NCI-H510A (cell line): ENCODE measurements around the gene PHACTR1.

Experiments used
- DNase-seq: peaks from one replicate; lab custom pipeline; 2025; lab: John Stamatoyannopoulos, UW

Gene PHACTR1

GRCh38 chr6:13195803-13196202 lies 479.2 kb downstream of the PHACTR1 start:
- DNase-seq = no peak

DNA sequence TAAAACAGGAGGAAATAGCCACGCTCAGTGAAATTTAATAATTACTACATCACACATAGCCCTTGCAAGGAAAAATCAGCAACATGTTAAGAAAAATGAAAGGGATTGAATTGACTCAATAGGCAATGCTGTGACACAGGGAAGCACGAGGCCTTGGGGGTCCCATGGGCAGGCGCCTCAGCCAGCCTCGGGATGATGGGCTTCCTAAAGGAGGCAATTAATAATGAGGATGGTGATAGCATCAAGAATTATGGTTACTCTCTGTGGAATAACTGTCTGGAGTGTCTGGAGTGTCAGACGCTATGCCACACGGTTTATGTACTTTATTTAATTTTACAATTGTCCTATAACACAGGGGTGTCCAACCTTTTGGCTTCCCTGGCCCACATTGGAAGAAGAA lies 481.6 kb downstream of the PHACTR1 start:
- DNase-seq = no peak

- no peak for DNase-seq
Measured at GRCh38 chr6:13201336-13201735, 484.8 kb downstream of the PHACTR1 start.

DNA sequence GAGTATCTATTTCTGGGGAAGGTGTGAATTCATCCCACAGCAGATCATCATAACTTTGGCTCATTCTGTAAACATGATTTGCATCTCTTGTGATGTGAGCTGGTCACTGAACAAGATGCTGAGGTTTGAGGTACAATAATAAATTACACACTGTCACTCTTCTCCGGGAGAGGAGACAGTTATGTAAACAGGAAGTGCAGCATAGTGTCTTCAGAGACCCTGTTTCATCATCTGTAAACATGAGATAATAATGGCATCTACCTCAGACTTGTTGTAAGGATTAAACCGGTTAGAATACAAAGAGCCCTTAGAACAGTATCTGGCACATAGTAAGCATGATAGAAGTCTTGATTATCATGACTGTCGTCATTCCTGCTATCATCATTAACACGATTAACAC lies 486.6 kb downstream of the PHACTR1 start:
- no peak for DNase-seq

- no peak for DNase-seq
Measured at GRCh38 chr6:13205106-13205505, 488.5 kb downstream of the PHACTR1 start.

DNA sequence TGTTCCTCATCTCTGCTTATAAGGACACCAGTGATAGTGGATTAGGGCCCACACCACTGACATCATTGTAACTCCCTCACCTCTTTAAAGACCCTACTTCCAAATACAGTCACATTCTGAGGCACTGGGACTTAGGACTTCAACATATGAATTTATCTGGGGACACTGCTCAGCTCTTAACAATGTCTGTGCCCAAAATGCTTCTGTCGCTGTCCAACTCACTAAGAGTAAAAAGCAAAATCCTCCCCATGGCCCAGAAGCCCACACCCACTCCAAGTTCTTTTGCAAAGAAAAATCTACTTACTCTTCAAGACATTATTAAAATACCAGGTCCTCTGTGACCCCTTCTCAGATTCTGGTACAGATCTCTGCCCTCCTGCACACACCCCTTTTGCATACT lies 495.5 kb downstream of the PHACTR1 start:
- DNase-seq = no peak

DNA sequence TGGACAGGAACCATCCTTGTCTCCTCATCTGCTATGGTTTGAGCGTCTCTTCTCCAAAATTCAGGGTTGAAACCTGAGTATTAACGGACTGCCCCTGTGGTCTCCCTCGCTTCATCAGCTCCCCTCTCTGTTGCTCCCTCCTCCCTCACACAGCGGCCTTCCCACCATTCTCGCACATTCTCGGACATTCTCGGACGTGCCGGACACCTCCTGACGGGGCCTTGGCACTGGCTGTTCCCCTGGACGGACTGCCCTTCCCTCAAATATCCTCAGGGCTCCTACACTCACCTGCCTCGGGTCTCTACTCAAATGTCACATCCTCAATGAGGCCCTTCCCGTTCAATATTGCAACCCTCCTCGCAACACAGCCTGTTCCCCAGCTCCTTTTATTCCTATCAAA lies 496.0 kb downstream of the PHACTR1 start:
- DNase-seq = no peak

DNA sequence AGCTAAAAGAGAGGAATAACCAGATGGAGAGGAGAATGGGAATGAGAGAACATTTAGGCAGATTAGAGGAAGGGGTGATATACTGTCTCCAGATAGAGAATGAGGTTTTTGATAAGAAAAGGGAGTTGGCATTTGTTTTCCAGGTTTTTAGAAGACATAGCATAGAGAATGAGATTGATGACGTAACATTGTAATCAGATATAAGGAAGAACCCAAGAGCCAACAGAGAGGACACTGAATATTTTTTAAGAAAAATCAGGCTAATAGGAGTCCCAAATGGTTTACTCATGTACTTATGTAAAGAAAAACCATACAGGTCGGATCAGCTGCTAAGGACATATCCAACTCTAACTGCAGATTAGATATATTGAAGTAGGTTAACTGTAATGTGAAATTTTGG lies 498.8 kb downstream of the PHACTR1 start:
- no peak for DNase-seq

DNA sequence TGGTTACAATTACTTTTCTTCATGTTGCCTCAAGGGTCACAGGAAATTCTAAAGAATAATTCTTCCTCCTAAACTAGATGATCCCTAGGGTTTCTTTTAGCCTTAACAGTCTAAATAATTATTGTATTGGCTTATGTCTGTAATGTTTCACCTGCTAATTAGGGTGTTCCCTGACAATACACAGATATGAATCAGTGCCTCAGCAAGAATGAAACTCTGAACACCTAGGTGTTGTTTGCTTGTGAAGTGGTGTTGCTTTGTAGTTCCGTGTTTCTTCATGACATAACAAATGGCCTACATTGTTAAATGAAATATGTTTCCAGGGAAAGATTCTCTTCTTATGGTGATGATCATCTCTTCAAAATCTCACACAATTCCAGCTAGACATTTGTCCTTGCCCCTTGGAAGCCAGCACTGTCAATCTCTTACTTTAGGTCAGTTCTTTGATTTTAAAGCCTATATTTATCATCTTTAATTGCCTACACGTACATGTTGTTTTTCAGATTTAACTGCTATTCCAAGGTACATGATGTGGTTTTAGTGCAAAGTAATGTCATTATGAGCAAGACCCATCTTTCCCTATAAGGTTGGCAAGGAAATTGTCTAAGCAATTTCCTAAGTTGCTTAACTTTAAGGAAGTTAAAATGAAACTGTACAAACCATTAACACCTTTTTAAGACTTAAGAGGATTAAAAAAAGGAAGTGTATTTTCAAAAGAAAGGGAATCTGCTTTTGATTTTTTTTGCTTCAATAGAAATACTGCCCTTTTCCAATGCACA lies 499.9 kb downstream of the PHACTR1 start:
- no peak for DNase-seq

DNA sequence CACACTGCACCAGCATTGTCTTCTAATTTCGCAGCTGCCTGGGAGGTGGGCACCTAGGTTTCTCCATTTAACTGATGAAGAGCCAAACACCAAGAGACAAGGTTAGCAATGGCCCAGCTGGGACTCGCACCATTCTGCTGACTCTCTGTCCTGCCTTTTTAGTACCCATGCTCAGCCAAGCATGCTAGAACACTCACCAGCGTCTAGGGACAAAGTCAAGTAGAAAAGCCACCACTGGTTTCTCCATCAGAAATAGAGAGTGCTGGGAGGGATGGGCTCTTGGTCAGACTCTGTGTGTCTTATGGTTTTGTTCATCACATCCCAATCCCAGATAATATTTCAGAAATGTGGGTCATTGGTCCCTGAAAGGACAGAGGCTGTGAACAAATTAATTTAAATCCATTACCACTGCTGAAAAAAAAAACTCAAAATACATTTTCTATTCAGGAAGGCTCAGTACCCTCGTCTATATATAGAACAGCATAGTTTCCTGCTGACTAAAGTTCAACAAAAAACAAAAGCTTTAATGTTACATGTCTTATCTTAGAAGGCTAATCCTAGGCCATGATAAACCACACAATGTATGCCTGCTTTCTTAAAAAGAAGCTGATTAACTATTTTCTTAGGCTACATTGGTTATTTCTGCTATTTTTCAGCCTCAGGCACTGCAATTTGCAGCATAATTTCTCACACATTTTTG lies 500.8 kb downstream of the PHACTR1 start:
- DNase-seq = no peak

- DNase-seq = no peak
Measured at GRCh38 chr6:13220266-13220665, 503.7 kb downstream of the PHACTR1 start.

DNA sequence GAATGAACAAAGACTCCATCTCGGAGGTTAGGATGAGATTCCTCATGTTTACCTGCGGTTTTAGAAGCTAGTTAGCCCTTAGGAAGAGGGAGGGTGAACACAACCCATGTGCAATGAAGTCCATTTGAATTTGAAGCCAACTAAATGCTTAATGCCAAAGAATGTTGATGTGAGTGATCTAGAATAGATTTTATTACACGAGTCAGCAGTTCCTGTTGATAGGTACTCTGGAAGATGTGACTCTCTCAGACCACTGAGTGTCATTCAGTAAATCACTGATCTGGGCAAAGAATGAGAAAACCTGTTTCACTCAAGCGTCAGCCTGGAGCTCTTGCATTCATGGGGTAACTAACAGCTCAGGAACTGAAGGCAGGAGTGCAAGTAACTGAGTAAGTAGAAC lies 505.5 kb downstream of the PHACTR1 start:
- DNase-seq = no peak

DNA sequence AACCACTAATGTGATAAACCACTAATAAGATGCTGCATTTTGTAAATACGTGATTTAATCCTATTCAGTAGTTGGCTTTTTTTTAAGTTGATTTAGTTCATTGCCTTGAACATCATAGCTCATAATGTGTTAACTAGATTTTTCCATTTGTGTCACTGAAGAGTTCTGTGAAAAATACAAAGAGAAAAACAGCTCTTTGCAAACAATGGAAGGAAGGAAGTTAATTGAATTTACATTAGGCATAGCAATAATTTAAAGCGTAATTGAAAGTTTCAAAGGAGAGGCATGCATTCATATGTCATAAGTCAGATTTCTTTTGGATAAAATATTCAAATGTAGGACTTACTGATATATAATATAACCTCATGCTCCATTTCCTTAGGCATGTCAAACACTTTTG lies 509.5 kb downstream of the PHACTR1 start:
- DNase-seq = no peak

DNA sequence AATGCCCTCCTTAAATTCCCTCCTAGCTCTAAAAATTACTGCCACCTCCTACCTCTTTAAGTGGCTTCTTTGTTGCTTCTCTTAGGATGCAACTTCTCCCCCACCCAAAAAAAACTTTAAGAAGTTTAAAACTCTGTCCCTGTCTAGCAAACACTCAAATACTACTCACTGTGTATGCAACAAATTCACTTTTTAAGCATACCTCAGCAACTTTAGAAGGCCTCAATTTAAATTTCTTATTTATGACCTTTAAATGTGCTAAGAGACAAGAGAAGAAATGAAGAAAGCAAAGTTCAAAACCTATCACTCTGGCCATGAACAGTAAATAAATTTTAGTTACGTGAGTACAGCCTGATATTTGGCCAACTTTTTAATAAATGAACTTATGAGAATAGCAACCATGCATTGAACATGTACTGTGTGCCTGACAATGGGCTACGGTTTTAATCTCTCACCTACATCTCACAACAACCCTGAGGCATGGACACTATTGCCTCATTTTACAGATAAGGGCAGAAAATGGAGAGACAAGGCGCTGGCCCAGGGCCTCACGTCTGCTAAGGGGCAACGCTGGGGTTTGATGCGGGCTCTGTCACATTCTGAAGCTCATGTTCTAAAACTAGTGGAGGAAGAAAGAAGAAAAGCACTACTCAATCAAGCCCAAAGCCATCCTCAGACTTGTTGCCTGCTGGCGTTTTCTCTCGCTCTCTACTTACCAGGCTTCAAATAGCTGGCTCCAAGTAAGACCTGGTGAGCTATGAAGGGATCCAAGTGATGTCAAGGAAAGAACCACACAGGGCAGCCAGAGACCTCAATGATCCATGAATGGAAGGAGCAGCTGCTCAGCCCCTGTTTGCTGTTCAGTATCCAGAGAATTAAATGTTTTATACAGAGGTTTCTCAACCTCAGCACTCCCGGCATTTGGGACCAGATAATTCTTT lies 512.0 kb downstream of the PHACTR1 start:
- DNase-seq = no peak

DNA sequence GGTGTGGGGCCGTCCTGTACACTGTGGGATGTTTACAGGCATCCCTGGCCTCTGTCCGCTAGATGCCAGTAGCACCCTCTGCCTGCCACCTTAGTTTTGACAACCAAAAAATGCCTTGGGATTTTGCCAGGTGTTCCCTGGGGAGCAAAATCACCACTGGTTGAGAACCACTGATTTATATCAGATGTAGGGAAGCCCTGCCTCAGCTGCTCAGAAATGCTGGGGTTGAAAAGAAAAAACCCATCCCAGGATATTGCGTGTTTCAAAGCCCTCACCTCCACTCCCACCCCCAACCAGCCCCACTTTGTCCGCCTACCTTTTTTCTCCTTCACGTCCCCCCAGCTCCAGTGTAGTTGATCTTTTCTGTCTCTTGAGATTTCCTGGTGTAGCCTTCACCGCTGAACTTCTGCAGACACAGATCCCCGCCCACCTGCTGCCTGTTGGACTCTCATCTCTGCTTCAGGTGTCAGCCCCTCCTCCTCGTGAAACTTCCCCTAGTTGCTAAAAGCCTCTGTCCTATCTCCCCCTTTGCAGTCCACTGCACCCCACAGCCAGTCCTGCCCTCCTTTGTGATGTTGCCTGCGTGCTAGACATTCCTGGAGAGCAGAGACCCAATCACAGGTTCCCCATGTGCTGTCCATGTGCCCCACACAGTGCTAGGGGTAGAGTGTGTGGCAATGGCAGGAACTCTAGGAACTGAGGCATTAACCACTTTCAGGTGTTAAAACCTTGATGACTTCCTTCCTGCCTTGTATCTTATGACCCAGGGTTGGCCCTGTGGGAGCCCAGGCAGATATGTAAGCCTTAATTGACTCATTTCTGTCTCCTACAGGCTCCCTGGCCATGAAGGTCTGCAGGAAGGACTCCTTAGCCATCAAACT lies 512.9 kb downstream of the PHACTR1 start:
- DNase-seq = no peak

DNA sequence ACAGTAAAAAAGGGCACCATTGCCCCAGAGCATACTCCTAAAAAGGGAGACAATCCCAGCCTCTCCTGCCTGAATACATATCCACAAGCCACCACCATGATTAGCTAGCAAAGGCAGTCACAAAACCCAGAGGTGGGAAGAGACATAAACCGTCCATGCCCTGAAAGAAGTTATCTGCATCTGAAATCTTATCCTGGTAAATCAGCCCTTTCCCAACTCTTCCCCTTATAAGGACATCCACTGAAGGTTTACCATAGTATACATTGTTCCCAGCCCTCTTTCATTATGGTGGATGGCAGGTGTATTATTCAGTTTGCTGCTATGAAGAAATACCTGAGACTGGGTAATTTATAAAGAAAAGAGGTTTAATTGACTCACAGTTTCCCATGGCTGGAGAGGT lies 516.5 kb downstream of the PHACTR1 start:
- DNase-seq = no peak

DNA sequence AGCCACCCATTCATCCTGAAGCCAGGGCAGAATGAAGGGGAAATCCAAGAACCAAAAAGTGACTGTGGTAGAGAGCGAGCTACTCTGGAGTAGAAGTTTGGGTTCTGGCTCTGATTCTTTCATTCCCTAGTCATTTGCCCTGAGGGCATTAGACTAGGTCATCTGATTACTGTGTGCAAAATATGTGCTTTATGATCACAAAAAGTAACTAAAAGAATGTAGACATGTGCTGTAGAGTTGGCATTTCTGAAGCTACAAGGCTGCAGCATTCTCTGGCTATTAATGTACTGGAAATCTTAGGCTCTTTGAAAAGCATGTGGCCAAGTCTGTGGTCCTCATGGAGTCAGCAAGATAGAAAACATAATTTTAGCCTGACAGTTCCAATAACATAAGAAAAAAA lies 517.6 kb downstream of the PHACTR1 start:
- no peak for DNase-seq

GRCh38 chr6:13235339-13235738 lies 518.8 kb downstream of the PHACTR1 start:
- DNase-seq = no peak

GRCh38 chr6:13237318-13237717 lies 520.8 kb downstream of the PHACTR1 start:
- no peak for DNase-seq

GRCh38 chr6:13238017-13238416 lies 521.5 kb downstream of the PHACTR1 start:
- DNase-seq = no peak

DNA sequence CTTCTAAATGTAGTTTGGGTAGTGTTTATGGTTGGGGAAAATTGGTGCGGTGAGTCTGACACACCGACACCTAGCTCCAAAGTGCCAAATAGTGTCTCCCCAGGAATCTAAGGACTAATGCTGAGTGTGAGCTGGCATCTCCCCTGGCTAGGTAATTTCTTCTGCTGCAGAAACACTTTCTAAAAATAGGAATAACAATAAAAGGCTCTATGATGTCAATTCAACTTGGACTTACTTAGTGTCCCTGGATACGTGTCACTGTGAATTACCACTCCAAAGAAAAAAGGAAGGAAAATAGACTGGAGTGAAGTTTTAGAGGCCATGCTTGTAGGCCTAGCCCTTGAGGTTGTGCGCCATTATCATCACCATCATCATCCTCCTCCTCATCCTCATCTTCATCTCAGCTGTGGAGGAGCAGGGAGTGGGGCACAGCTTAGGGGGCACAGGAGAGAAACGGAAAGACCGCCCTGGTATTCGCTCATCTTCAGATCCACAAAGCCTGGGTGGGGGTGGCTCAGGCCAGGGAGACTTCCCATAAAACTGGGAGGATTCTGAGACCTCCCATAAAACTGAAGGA lies 522.2 kb downstream of the PHACTR1 start:
- DNase-seq = no peak
